Islet of Langerhans (tissue), 1 donor: ENCODE measurements around the gene LDLRAD3.
A peak's percentile ranks its signal among the peaks of the same experiment; 100 is the strongest.

Experiments used
- FAIRE-seq: peaks from one replicate; lab custom pipeline; 2011; peaks lifted over from hg19 to GRCh38; lab: Jason Lieb, UNC

Gene LDLRAD3

DNA sequence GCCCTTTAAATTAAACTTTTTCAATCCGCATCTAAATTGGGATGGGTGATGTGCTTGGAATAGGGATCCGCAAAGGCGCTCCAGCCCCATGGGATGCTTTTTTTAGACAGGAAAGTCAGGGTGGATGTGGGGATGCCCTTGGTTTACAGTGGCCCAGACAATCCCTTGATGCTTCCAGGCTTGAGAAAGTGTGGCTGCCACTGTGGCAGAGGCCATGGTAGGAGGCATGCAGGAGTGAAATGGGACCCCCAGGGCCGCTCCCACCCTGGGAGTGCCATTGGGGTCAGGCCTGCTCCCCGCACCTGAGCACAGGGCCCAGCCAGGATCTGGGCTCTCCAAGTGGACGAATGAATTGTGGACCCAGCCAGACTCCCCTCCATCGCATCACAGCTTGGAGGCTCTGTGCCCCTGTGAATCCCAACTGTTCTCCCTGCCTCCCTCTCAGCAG, 269.6 kb downstream of the LDLRAD3 start:
- FAIRE-seq, result no peak

DNA sequence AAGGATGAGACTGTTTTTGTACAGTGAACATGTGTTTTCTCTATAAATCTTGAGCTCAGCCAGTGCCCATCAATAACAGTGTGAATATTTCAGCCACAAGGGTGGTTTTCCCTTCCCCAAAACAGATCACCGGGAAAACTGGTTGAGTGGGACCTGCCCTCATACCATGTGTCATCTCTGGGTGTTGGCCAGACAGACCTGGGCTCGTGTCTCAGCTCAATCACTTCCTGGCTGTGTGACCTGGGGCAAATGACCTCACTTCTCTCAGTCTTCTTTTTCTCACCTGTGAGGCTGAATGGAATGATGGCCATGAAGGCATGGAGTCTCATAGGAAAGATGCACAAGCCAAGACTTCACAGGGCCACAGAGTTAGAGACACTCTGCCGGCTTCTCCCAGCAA, 270.6 kb downstream of the LDLRAD3 start:
- FAIRE-seq, result no peak

DNA sequence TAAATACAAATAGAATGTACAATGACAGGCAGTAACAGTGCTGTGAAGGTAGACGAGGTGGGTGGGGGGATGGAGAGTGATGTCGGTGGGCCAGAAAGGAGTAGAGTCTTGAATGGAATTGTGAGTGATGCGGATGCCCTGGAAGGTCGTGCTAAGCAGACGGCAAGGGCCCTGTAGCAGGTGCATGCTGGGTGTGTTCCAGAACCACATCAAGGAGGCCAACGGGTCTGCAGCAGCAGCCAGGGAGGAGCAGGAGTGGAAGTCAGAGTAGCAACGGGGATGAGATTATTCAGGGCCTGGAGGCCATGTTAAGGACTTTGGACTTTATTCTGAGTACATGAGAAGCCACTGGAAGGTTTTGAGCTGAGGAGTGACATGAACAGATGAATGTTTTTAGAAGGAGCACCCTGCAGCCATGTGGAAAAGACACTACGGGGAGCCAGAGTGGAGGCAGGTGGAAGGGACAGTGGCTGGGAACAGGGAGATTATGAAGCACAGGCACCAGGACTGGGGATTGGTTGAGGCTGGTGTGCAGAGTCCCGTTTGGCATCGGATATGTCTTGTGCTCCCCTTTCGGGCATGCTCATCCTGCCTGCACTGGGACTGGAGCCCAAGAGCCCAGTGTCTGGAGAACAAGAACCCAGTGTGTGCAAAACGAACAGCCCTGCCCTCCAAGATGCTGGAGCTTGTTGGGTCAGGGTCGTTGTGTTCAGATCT, 271.3 kb downstream of the LDLRAD3 start:
- FAIRE-seq, result no peak

- no peak for FAIRE-seq
Measured at GRCh38 chr11:36215693-36216060, 271.8 kb downstream of the LDLRAD3 start.

DNA sequence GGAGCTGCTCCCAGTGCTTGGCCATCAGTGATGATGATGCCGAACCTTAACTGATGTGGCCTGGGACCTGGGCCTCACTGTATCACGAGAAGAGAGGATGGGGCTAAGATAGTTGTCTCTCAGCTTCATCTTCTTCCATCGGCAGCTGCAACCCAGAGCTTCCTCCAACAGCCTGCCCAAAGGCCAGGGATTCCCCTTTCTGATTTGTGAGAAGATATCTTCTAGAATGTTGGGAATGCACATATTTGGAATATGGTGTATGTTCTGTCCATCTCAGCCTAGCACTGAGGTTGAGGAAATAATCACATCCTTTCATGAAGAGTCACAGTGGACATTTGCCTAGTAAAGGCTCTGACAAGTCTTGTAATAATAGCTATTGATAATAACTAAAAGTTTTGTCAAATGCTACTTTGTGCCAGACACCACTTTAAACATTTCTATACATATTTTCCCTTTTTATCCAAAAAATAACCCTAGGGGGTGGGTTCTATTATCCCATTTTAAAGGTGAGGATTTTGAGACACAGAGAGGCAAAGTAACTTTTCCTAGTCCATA, 272.3 kb downstream of the LDLRAD3 start:
- no peak for FAIRE-seq

GRCh38 chr11:36218283-36218921, 274.5 kb downstream of the LDLRAD3 start:
- no peak for FAIRE-seq

GRCh38 chr11:36219996-36220395, 276.1 kb downstream of the LDLRAD3 start:
- FAIRE-seq, result no peak

- FAIRE-seq, result peak; percentile 97
Measured at GRCh38 chr11:36222831-36223635, 279.2 kb downstream of the LDLRAD3 start.

- no peak for FAIRE-seq
Measured at GRCh38 chr11:36224209-36224882, 280.5 kb downstream of the LDLRAD3 start.

- FAIRE-seq, result no peak
Measured at GRCh38 chr11:36227044-36227443, 283.2 kb downstream of the LDLRAD3 start.

- no peak for FAIRE-seq
Measured at GRCh38 chr11:36228689-36229088, 284.8 kb downstream of the LDLRAD3 start.

DNA sequence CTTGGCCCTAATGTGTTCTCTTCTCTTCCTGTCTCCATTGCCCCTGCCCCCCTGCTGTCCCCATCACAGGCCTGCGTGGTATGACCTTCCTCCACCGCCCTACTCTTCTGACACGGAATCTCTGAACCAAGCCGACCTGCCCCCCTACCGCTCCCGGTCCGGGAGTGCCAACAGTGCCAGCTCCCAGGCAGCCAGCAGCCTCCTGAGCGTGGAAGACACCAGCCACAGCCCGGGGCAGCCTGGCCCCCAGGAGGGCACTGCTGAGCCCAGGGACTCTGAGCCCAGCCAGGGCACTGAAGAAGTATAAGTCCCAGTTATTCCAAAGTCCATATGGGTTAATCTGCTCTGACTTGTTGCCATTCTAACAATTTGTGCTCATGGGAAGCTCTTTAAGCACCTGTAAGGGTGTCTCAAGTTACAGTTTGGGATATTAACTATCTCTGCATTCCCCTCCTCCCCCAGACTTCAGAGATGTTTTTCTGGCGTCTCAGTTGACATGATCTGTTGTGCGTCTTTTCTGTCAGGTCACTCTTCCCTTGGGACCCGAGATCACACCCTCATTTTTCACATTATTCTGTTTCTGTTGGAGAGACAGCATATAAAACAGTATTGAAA, 285.3 kb downstream of the LDLRAD3 start:
- FAIRE-seq, result no peak

GRCh38 chr11:36230779-36231699, 287.2 kb downstream of the LDLRAD3 start:
- peak; percentile 81 for FAIRE-seq

- FAIRE-seq, result no peak
Measured at GRCh38 chr11:36233204-36233603, 289.3 kb downstream of the LDLRAD3 start.

DNA sequence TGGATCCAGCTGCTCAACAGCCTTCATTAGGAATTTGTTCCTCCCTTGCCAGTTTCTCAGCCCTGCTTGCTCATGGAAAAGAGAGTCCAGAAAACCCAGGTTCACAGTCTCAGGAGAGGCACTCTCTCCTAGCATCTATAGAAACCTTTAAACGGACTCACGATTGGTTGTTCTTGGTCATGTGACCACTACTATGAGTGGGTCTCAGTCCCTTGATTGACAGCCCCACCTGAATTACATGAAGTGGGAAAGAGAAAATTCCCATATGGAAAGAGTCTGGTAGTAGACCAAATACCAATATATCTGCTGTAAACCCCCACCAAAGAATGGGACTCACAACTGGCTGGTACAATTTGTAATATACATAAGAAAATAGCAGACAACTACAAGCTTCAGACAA, 291.0 kb downstream of the LDLRAD3 start:
- FAIRE-seq, result no peak

GRCh38 chr11:36235750-36236149, 291.9 kb downstream of the LDLRAD3 start:
- FAIRE-seq, result no peak

GRCh38 chr11:36237391-36237790, 293.5 kb downstream of the LDLRAD3 start:
- no peak for FAIRE-seq

DNA sequence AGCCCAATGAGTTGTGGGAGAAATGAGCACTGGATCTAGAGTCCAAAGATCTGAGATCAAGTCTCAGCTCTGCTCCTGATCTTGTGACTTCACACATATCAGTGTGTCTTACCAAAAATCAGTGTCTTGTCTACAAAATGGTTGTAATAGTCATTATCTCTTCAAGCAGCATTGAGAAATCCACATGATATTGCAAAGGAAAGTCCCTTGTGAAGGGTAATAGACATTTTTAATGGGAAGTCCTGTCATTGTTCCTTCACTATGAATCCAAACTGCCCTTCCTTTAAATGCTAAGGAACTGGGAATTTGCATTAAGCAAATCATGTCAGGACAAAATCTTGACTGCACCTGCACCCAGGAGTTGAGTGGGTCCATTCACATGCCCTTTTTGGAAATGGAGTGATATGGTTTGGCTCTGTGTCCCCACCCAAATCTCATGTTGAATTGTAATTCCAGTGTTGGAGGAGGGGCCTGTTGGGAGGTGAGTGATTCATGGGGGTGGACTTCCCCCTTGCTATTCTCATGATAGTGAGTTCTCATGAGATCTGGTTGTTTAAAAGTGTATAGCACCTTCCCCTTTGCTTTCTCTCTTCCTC, 294.3 kb downstream of the LDLRAD3 start:
- no peak for FAIRE-seq

DNA sequence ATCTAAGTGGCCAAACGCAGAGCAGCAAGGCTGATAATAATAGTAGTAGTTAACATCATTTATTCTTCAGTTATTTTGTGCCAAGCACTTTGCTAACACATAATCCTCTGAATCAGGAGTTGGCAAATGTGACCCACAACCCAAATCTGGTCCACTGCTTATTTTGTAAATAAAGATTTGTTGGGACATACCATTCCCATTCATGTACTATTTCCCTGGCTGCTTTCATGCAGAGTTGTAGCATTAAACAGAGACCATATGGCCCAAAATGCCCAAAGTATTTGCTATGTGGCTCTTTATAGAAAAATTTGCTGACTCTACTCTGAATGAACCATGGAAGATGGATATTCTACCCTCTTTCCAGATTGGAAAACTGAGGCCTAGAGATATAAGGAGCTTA, 295.0 kb downstream of the LDLRAD3 start:
- FAIRE-seq, result no peak

DNA sequence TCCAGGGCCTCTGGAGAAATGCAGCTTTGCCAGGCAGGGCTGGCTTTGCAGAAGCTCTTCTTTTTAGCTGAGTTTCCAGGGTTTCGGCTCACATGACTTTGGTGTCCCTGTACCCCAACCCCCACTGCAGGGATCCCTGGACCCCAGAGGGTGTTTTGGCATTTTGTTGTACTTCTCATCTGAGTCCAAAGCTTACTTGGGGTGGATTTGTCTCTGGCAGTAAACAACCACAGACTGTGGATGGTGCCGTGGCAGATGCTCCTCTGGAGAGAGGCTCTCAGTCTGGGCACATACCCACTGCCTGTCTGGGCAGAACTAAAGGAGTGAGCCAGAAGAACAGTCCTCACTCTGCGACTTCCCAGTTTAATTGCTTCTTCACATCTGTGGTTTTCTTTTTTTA, 295.8 kb downstream of the LDLRAD3 start:
- no peak for FAIRE-seq
